GM19043 (cell line): ENCODE data around the gene SRP14.
"Not testable (repeated sequence)": the region's sequence is repeated elsewhere in the genome, so short reads cannot be mapped to it uniquely, and the experiment has no call there.

Experiments used
- ATAC-seq: cut with Tn5 transposase; IDR thresholded peaks from one replicate; pipeline ENCODE4 v1.9.1; 2021; ENCODE audit warnings: low read depth; ENCODE audit not compliant: unreplicated experiment

SRP14 gene

GRCh38 chr15:39996228-39996627 lies 42.8 kb downstream of the SRP14 start:
- not testable (repeated sequence) for ATAC-seq

GRCh38 chr15:39992953-39993352 lies 46.0 kb downstream of the SRP14 start:
- not testable (repeated sequence) for ATAC-seq

DNA sequence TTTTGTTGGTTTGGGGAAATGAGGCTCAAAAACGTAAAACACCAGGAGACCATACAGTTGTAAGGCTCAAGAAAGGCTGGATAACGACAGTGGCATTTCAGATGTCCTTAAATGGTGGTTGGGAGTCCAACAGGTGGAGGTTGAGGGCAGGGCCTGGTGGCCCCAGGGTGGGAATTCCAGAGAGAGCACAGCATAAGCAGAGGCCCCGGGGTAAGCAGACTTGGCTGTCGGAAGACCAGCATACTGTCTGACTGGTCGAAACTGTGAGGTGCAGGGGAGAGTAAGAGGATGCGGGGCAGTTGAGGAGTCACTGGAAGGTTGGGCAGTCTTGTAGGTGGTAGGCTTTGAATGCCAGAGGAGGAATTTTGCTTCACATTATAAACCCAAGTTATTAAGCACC lies 48.3 kb downstream of the SRP14 start:
- ATAC-seq: no peak

- no peak for ATAC-seq
Measured at GRCh38 chr15:39987821-39988220, 51.2 kb downstream of the SRP14 start.
